ENCODE measurements around the gene ABCA7. TPM values are rescaled to one million over a fixed set of nuclear protein-coding genes. Genes with fewer than 3 reads are reported as not detected.

ABCA7 gene
- total RNA-seq, 1 experiment from 2014 or later, result 91.4 TPM

- TF ChIP-seq TCF7L2 (IDR thresholded peaks at IDR 0.05; ENCODE audit: borderline replicate concordance, extremely low read depth, insufficient read depth, insufficient read length) (no peak), SIN3A (IDR thresholded peaks at IDR 0.05; ENCODE audit: low read depth) (no peak), EGR1 (IDR thresholded peaks at IDR 0.05; ENCODE audit: low read depth) (no peak), SRF (IDR thresholded peaks at IDR 0.05; ENCODE audit: low read depth) (no peak), EZH2phosphoT487 (IDR thresholded peaks at IDR 0.05; ENCODE audit: borderline replicate concordance) (no peak), CBX3 (IDR thresholded peaks at IDR 0.05; ENCODE audit: low read depth) (no peak), REST (IDR thresholded peaks at IDR 0.05; ENCODE audit: low read depth) (no peak), CEBPB (IDR thresholded peaks at IDR 0.05; ENCODE audit: low read depth) (no peak)
Observed at GRCh38 chr19:1072371-1073015, 32.6 kb downstream of the ABCA7 start.

More at GRCh38 chr19:1072371-1073015, 32.6 kb downstream of the ABCA7 start:
- H2AFZ ChIP-seq (ENCODE audit: low read depth, low read length, poor library complexity, severe bottlenecking), result no peak overlapping the region
- H3K9me2 ChIP-seq (ENCODE audit: insufficient read depth), result no peaks in the 10 kb centered on the region
- H3K4me1 ChIP-seq (ENCODE audit: control insufficient read depth in 1 of 2, insufficient read depth in 2 of 2, low read length in 2 of 2), result peaks cover 7 to 38% of the 10 kb centered on the region in 2 experiments
- H3K4me3 ChIP-seq (replicated peaks in 1 of 2; ENCODE audit: low read depth in 1 of 2, low read length in 2 of 2), result no peak overlapping the region
- H3K27me3 ChIP-seq (ENCODE audit: insufficient read depth, low read length), result no peaks in the 10 kb centered on the region
- no peak overlapping the region for H3K4me2 ChIP-seq (ENCODE audit: low read length)
- ChIA-PET CTCF (no interaction called here), POLR2A (no interaction called here), RAD21 (ENCODE audit: low non-redundant PET in 1 of 2, low total read pairs in 2 of 2, uncharacterized antibody in 2 of 2, unreplicated experiment in 2 of 2) (interaction anchor here in 1 of 2 experiments (0.6 kb wide), 1 partner anchor 9 kb away, joined by 3 read pairs; no protein-coding TSS in a partner anchor)
- H3K36me3 ChIP-seq (ENCODE audit: control insufficient read depth in 1 of 2, insufficient read depth in 2 of 2, low read length in 2 of 2), result peaks cover 0 to 10% of the 10 kb centered on the region in 2 experiments; a peak in 1 of 4 replicates
- BruUV-seq (replicated peaks), result no TSS peak
- no peak for DNase-seq (ENCODE audit: low read depth, low spot score)
- no peaks in the 10 kb centered on the region for H4K20me1 ChIP-seq (ENCODE audit: insufficient read depth)
- no peak overlapping the region for H3K27ac ChIP-seq (ENCODE audit: low read depth, low read length)
- H3K9ac ChIP-seq (ENCODE audit: low read length), result no peak overlapping the region
- peaks cover 14% of the 10 kb centered on the region; the same call in 1 of the 2 replicates for H3K79me2 ChIP-seq (ENCODE audit: insufficient read depth, low read length)
- intact Hi-C loops (cut with micrococcal nuclease), result no loop called here
- no peak for ATAC-seq
- H3K9me3 ChIP-seq (ENCODE audit: control insufficient read depth in 1 of 2, insufficient read depth in 1 of 2, low read depth in 1 of 2, low read length in 2 of 2), result no peaks in the 10 kb centered on the region

All from HCT116 (cell line).